ENCODE measurements around the gene ZNRF3.

DNA sequence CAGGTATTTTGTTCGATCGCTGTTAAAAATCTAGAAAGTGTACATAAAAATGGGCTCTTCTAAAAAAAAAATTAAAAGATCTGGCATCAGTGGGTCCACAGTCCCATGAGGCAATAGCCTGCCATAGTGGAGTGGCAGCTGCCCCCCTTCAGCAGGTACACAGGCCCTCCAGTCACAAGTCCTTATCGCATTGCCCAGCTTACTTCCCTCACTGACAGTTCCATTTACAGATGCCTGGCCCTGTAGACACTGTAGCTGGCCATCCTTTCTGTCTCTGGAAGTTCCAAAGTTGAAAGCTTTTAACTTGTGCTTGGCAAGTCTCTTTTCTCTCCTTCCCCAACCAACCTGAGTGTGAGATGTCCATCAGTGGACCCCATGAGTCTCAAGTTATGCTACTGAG, 11.4 kb downstream of the ZNRF3 start:
- TF ChIP-seq EP300 (IDR thresholded peaks at IDR 0.05) = no peak
- TF ChIP-seq CTCF (IDR thresholded peaks at IDR 0.05) = no peak
- TF ChIP-seq POLR2A (IDR thresholded peaks at IDR 0.05) = no peak
